Measurements from ENCODE around the gene FLAD1.

DNA sequence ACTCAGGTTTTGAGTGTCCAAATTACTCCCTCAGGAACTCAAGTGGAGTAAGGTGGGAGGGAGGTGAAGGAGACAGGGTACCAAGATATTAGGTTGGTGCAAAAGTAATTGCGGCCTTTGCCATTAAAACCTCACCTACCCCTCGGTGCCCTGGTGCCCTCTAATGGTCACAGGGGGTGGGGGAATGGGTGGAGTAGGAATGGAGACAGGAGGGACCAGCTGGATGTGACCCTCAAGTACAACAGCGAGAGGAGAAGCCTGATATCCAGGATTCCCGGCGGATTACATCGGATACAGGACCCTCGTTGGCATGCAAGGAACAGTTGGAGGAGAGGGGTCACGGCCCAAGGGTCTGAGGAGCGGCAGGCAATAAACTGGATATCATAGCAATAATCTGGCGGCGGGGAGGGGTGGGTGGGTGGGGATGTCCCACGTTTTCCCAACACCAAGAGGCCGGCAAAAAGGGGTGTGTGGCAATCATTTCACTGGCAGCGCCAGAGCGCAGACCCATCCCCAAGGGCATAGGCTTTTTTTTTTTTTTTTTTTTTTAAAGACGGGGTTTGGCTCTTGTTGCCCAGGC, 15.1 kb downstream of the FLAD1 start:
- TF ChIP-seq, protein P1, sequence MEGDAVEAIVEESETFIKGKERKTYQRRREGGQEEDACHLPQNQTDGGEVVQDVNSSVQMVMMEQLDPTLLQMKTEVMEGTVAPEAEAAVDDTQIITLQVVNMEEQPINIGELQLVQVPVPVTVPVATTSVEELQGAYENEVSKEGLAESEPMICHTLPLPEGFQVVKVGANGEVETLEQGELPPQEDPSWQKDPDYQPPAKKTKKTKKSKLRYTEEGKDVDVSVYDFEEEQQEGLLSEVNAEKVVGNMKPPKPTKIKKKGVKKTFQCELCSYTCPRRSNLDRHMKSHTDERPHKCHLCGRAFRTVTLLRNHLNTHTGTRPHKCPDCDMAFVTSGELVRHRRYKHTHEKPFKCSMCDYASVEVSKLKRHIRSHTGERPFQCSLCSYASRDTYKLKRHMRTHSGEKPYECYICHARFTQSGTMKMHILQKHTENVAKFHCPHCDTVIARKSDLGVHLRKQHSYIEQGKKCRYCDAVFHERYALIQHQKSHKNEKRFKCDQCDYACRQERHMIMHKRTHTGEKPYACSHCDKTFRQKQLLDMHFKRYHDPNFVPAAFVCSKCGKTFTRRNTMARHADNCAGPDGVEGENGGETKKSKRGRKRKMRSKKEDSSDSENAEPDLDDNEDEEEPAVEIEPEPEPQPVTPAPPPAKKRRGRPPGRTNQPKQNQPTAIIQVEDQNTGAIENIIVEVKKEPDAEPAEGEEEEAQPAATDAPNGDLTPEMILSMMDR (IDR thresholded peaks at IDR 0.05) = no peak
- TF ChIP-seq POLR2A (IDR thresholded peaks at IDR 0.05) = no peak

Data from uterus (tissue), 2 donors.